ENCODE measurements around the gene STYXL2. TPM values are rescaled to one million over a fixed set of nuclear protein-coding genes. Genes with fewer than 3 reads are reported as not detected.

Gene STYXL2
- total RNA-seq, 2 experiments from 2014 or later, result not detected

DNA sequence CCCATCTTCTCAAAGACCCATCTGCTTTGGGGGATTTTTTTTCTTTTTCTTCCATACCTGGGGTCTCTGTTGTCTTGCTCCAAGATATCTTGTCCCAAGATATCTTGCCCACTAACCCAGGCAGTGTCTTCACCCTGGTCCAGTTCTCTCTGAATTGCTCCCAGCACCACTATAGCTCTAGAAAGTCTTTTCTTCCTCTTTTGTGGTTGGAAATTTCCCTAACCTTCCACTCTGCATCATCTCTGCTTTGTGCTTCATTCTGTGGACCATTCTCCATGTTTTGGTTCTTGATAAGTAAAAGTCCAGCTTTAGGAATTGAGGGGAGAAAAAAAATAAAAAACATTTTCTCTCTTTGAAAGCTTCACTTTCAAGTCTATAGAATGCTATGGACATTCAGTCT lies 20.9 kb downstream of the STYXL2 start:
- TF ChIP-seq EZH2phosphoT487 (IDR thresholded peaks at IDR 0.05; ENCODE audit: borderline replicate concordance, low read depth, low read length), result no peak
- TF ChIP-seq CTCF (conservative IDR thresholded peaks at IDR 0.05; ENCODE audit: low read length), result no peak
- no peaks in the 10 kb centered on the region; the same call in 1 of the 2 replicates for H3K36me3 ChIP-seq (ENCODE audit: insufficient read depth, low read length)
- H3K4me2 ChIP-seq (ENCODE audit: low read length), result no peak overlapping the region
- DNase-seq (ENCODE audit: low spot score), result no peak
- H3K4me3 ChIP-seq (ENCODE audit: low read depth, low read length, poor library complexity, severe bottlenecking), result no peak overlapping the region
- H3K9me3 ChIP-seq (ENCODE audit: low read length), result no peaks in the 10 kb centered on the region
- H3K4me1 ChIP-seq (ENCODE audit: insufficient read depth, low read length, poor library complexity, severe bottlenecking), result peaks cover 11% of the 10 kb centered on the region
- H4K20me1 ChIP-seq (ENCODE audit: insufficient read depth, low read length), result no peaks in the 10 kb centered on the region
- intact Hi-C loops (cut with micrococcal nuclease; ENCODE audit: unreplicated experiment), result no loop called here
- POLR2A ChIA-PET, result interaction anchor here (1.1 kb wide), 1 partner anchor 21 kb away, joined by 3 read pairs; no protein-coding TSS in a partner anchor
- no peaks in the 10 kb centered on the region for H3K9me2 ChIP-seq (ENCODE audit: insufficient read depth, low read length)
- CTCF ChIA-PET (ENCODE audit: unreplicated experiment), result no interaction called here
- no peak overlapping the region for H3K27ac ChIP-seq (ENCODE audit: low read depth, low read length, poor library complexity, severe bottlenecking)
- BruUV-seq (replicated peaks), result no TSS peak
- H3K79me2 ChIP-seq (ENCODE audit: insufficient read depth, low read depth, low read length), result no peaks in the 10 kb centered on the region
- no peak overlapping the region for H2AFZ ChIP-seq (ENCODE audit: low read length)

- Histone ChIP-seq H3K4me1 (ENCODE audit: insufficient read depth, low read length, poor library complexity, severe bottlenecking) (peaks cover 2% of the 10 kb centered on the region), H3K4me2 (ENCODE audit: low read length) (no peak overlapping the region), H3K79me2 (ENCODE audit: insufficient read depth, low read depth, low read length) (no peaks in the 10 kb centered on the region), H4K20me1 (ENCODE audit: insufficient read depth, low read length) (no peaks in the 10 kb centered on the region), H3K4me3 (ENCODE audit: low read depth, low read length, poor library complexity, severe bottlenecking) (no peak overlapping the region), H3K9me3 (ENCODE audit: low read length) (no peaks in the 10 kb centered on the region), H3K9me2 (ENCODE audit: insufficient read depth, low read length) (no peaks in the 10 kb centered on the region), H2AFZ (ENCODE audit: low read length) (no peak overlapping the region), H3K27ac (ENCODE audit: low read depth, low read length, poor library complexity, severe bottlenecking) (no peak overlapping the region), H3K36me3 (ENCODE audit: insufficient read depth, low read length) (no peaks in the 10 kb centered on the region; the same call in 1 of the 2 replicates)
- ChIA-PET CTCF (ENCODE audit: unreplicated experiment) (no interaction called here), POLR2A (interaction anchor here (1.1 kb wide), 1 partner anchor 20 kb away, joined by 3 read pairs; no protein-coding TSS in a partner anchor)
- no peak for TF ChIP-seq CTCF (conservative IDR thresholded peaks at IDR 0.05; ENCODE audit: low read length)
- TF ChIP-seq EZH2phosphoT487 (IDR thresholded peaks at IDR 0.05; ENCODE audit: borderline replicate concordance, low read depth, low read length), result no peak
- DNase-seq (ENCODE audit: low spot score), result no peak
- BruUV-seq (replicated peaks), result no TSS peak
- intact Hi-C loops (cut with micrococcal nuclease; ENCODE audit: unreplicated experiment), result no loop called here
Observed at GRCh38 chr1:167115655-167116054, 21.8 kb downstream of the STYXL2 start.

- Histone ChIP-seq H3K36me3 (ENCODE audit: insufficient read depth, low read length) (no peaks in the 10 kb centered on the region), H3K9me2 (ENCODE audit: insufficient read depth, low read length) (no peaks in the 10 kb centered on the region), H3K4me3 (ENCODE audit: low read depth, low read length, poor library complexity, severe bottlenecking) (no peak overlapping the region), H4K20me1 (ENCODE audit: insufficient read depth, low read length) (no peaks in the 10 kb centered on the region), H2AFZ (ENCODE audit: low read length) (no peak overlapping the region), H3K27ac (ENCODE audit: low read depth, low read length, poor library complexity, severe bottlenecking) (no peak overlapping the region), H3K4me1 (ENCODE audit: insufficient read depth, low read length, poor library complexity, severe bottlenecking) (no peaks in the 10 kb centered on the region), H3K79me2 (ENCODE audit: insufficient read depth, low read depth, low read length) (no peaks in the 10 kb centered on the region), H3K9me3 (ENCODE audit: low read length) (no peaks in the 10 kb centered on the region), H3K4me2 (ENCODE audit: low read length) (no peak overlapping the region)
- ChIA-PET CTCF (ENCODE audit: unreplicated experiment) (no interaction called here), POLR2A (no interaction called here)
- TF ChIP-seq CTCF (conservative IDR thresholded peaks at IDR 0.05; ENCODE audit: low read length) (no peak), EZH2phosphoT487 (IDR thresholded peaks at IDR 0.05; ENCODE audit: borderline replicate concordance, low read depth, low read length) (no peak)
- BruUV-seq (replicated peaks), result no TSS peak
- no peak for DNase-seq (ENCODE audit: low spot score)
- intact Hi-C loops (cut with micrococcal nuclease; ENCODE audit: unreplicated experiment), result no loop called here
Observed at GRCh38 chr1:167116174-167116573, 22.3 kb downstream of the STYXL2 start.
